ENCODE measurements around the gene CMTM2.

The CMTM2 gene

GRCh38 chr16:66551788-66552285, 27.4 kb upstream of the CMTM2 start:
- peak overlapping the region; percentile 100 for H2AK5ac ChIP-seq (ENCODE audit: low read length, severe bottlenecking)
- no peak overlapping the region for H3K14ac ChIP-seq (ENCODE audit: low read length in 2 of 2)
- peak overlapping the region; percentile 96 to 100 for H3K4ac ChIP-seq (ENCODE audit: low read depth in 1 of 2, low read length in 2 of 2)
- peak overlapping the region; percentile 86 for H3K4me2 ChIP-seq (ENCODE audit: low read length, poor library complexity, severe bottlenecking)
- H4K91ac ChIP-seq (ENCODE audit: low read length), result peak overlapping the region; percentile 99
- peak overlapping the region; percentile 76 for H2AFZ ChIP-seq (ENCODE audit: low read depth, low read length)
- peak overlapping the region; percentile 93 for H3K9ac ChIP-seq (ENCODE audit: low read length)
- no peaks in the 10 kb centered on the region for H3K9me3 ChIP-seq (ENCODE audit: control insufficient read depth, low read length)
- peak overlapping the region in 1 of 2 experiments; percentile 66 for H3K23ac ChIP-seq (ENCODE audit: low read length in 2 of 2)
- no peak overlapping the region for H2BK5ac ChIP-seq (ENCODE audit: low read depth, low read length, poor library complexity, severe bottlenecking)
- no peaks in the 10 kb centered on the region for H3K27me3 ChIP-seq (ENCODE audit: control insufficient read depth in 1 of 2, insufficient read depth in 1 of 2, low read length in 2 of 2)
- no peak overlapping the region for H2BK15ac ChIP-seq (ENCODE audit: low read depth, poor library complexity, severe bottlenecking)
- H3K36me3 ChIP-seq (ENCODE audit: control insufficient read depth in 1 of 2, insufficient read depth in 2 of 2, low read depth in 1 of 2, low read length in 2 of 2), result peaks cover 11 to 21% of the 10 kb centered on the region in 2 experiments
- H3K4me1 ChIP-seq (ENCODE audit: control insufficient read depth, insufficient read depth, low read depth, low read length), result peaks cover 33% of the 10 kb centered on the region
- DNase-seq, result no peak
- H3K27ac ChIP-seq (ENCODE audit: low read length, poor library complexity, severe bottlenecking), result peak overlapping the region; percentile 86
- H2BK12ac ChIP-seq (ENCODE audit: low read length in 2 of 2), result no peak overlapping the region
- WGBS, result 66% methylated on average over 7 of the region's 8 CpGs
- H3K4me3 ChIP-seq (ENCODE audit: insufficient read depth in 1 of 2, low read depth in 1 of 2, low read length in 2 of 2), result peak overlapping the region; percentile 61 to 90
- H3K18ac ChIP-seq (ENCODE audit: low read depth in 1 of 2, low read length in 2 of 2), result peak overlapping the region; percentile 98 to 99
- H3K79me1 ChIP-seq (replicated peaks; ENCODE audit: low read length, poor library complexity, severe bottlenecking), result peaks cover 41% of the 10 kb centered on the region
- H4K8ac ChIP-seq (ENCODE audit: low read length), result peak overlapping the region; percentile 100
- peak overlapping the region; percentile 84 for H2BK120ac ChIP-seq (ENCODE audit: low read depth, low read length)

GRCh38 chr16:66552286-66553177, 26.7 kb upstream of the CMTM2 start, which contains the start of gene CKLF:
TSS of gene CKLF (plus strand) at chr16:66552576. CDS start at chr16:66552716, 140 bp downstream.
- Histone ChIP-seq H3K4me3 (ENCODE audit: insufficient read depth in 1 of 2, low read depth in 1 of 2, low read length in 2 of 2) (peak within 1 kb of the TSS; percentile 61 to 90), H4K91ac (ENCODE audit: low read length) (peak within 1 kb of the TSS; percentile 99), H3K18ac (ENCODE audit: low read depth in 1 of 2, low read length in 2 of 2) (peak within 1 kb of the TSS; percentile 98 to 99), H3K9me3 (ENCODE audit: control insufficient read depth, low read length) (no peaks in the 10 kb centered on the region), H3K9ac (ENCODE audit: low read length) (peak within 1 kb of the TSS; percentile 93), H3K27ac (ENCODE audit: low read length, poor library complexity, severe bottlenecking) (peak within 1 kb of the TSS; percentile 86), H2BK5ac (ENCODE audit: low read depth, low read length, poor library complexity, severe bottlenecking) (no peak within 1 kb of the TSS), H3K14ac (ENCODE audit: low read length in 2 of 2) (peak within 1 kb of the TSS in 1 of 2 experiments; percentile 96), H2BK15ac (ENCODE audit: low read depth, poor library complexity, severe bottlenecking) (peak within 1 kb of the TSS; percentile 97), H3K23ac (ENCODE audit: low read length in 2 of 2) (peak within 1 kb of the TSS in 1 of 2 experiments; percentile 66), H2BK12ac (ENCODE audit: low read length in 2 of 2) (peak within 1 kb of the TSS in 1 of 2 experiments; percentile 52), H3K4me1 (ENCODE audit: control insufficient read depth, insufficient read depth, low read depth, low read length) (peaks cover 27% of the 10 kb centered on the region), H2AFZ (ENCODE audit: low read depth, low read length) (peak within 1 kb of the TSS; percentile 76), H2BK120ac (ENCODE audit: low read depth, low read length) (peak within 1 kb of the TSS; percentile 84), H2AK5ac (ENCODE audit: low read length, severe bottlenecking) (peak within 1 kb of the TSS; percentile 100), H4K8ac (ENCODE audit: low read length) (peak within 1 kb of the TSS; percentile 100), H3K4ac (ENCODE audit: low read depth in 1 of 2, low read length in 2 of 2) (peak within 1 kb of the TSS; percentile 96 to 100), H3K27me3 (ENCODE audit: control insufficient read depth in 1 of 2, insufficient read depth in 1 of 2, low read length in 2 of 2) (no peaks in the 10 kb centered on the region), H3K79me1 (replicated peaks; ENCODE audit: low read length, poor library complexity, severe bottlenecking) (peaks cover 36% of the 10 kb centered on the region), H3K36me3 (ENCODE audit: control insufficient read depth in 1 of 2, insufficient read depth in 2 of 2, low read depth in 1 of 2, low read length in 2 of 2) (peaks cover 5 to 17% of the 10 kb centered on the region in 2 experiments), H3K4me2 (ENCODE audit: low read length, poor library complexity, severe bottlenecking) (peak within 1 kb of the TSS; percentile 86)
- DNase-seq, result peak; percentile 85
- WGBS, result 29% methylated on average over 63 of the region's 63 CpGs

- Histone ChIP-seq H2BK12ac (ENCODE audit: low read length in 2 of 2) (peak overlapping the region in 1 of 2 experiments; percentile 52), H4K8ac (ENCODE audit: low read length) (no peak overlapping the region), H2BK15ac (ENCODE audit: low read depth, poor library complexity, severe bottlenecking) (no peak overlapping the region), H3K27ac (ENCODE audit: low read length, poor library complexity, severe bottlenecking) (no peak overlapping the region), H3K79me1 (replicated peaks; ENCODE audit: low read length, poor library complexity, severe bottlenecking) (peaks cover 35% of the 10 kb centered on the region), H3K23ac (ENCODE audit: low read length in 2 of 2) (no peak overlapping the region), H3K9me3 (ENCODE audit: control insufficient read depth, low read length) (no peaks in the 10 kb centered on the region), H2AK5ac (ENCODE audit: low read length, severe bottlenecking) (no peak overlapping the region), H3K4me2 (ENCODE audit: low read length, poor library complexity, severe bottlenecking) (peak overlapping the region; percentile 73), H3K4me1 (ENCODE audit: control insufficient read depth, insufficient read depth, low read depth, low read length) (peaks cover 24% of the 10 kb centered on the region), H3K4me3 (ENCODE audit: insufficient read depth in 1 of 2, low read depth in 1 of 2, low read length in 2 of 2) (peak overlapping the region in 1 of 2 experiments; percentile 90), H3K4ac (ENCODE audit: low read depth in 1 of 2, low read length in 2 of 2) (no peak overlapping the region), H3K36me3 (ENCODE audit: control insufficient read depth in 1 of 2, insufficient read depth in 2 of 2, low read depth in 1 of 2, low read length in 2 of 2) (peaks cover 3 to 19% of the 10 kb centered on the region in 2 experiments), H3K9ac (ENCODE audit: low read length) (peak overlapping the region; percentile 93), H2AFZ (ENCODE audit: low read depth, low read length) (no peak overlapping the region), H2BK5ac (ENCODE audit: low read depth, low read length, poor library complexity, severe bottlenecking) (no peak overlapping the region), H2BK120ac (ENCODE audit: low read depth, low read length) (no peak overlapping the region), H3K14ac (ENCODE audit: low read length in 2 of 2) (no peak overlapping the region), H4K91ac (ENCODE audit: low read length) (no peak overlapping the region), H3K27me3 (ENCODE audit: control insufficient read depth in 1 of 2, insufficient read depth in 1 of 2, low read length in 2 of 2) (no peaks in the 10 kb centered on the region), H3K18ac (ENCODE audit: low read depth in 1 of 2, low read length in 2 of 2) (no peak overlapping the region)
- no peak for DNase-seq
- 96% methylated on average over 8 of the region's 8 CpGs for WGBS
Observed at GRCh38 chr16:66553223-66553622, 26.0 kb upstream of the CMTM2 start.

- Histone ChIP-seq H3K23ac (ENCODE audit: low read length in 2 of 2) (no peak overlapping the region), H3K9me3 (ENCODE audit: control insufficient read depth, low read length) (no peaks in the 10 kb centered on the region), H3K18ac (ENCODE audit: low read depth in 1 of 2, low read length in 2 of 2) (no peak overlapping the region), H4K91ac (ENCODE audit: low read length) (no peak overlapping the region), H3K4ac (ENCODE audit: low read depth in 1 of 2, low read length in 2 of 2) (no peak overlapping the region), H2BK120ac (ENCODE audit: low read depth, low read length) (no peak overlapping the region), H4K8ac (ENCODE audit: low read length) (no peak overlapping the region), H3K14ac (ENCODE audit: low read length in 2 of 2) (no peak overlapping the region), H3K9ac (ENCODE audit: low read length) (no peak overlapping the region), H2BK15ac (ENCODE audit: low read depth, poor library complexity, severe bottlenecking) (no peak overlapping the region), H2AFZ (ENCODE audit: low read depth, low read length) (no peak overlapping the region), H3K27me3 (ENCODE audit: control insufficient read depth in 1 of 2, insufficient read depth in 1 of 2, low read length in 2 of 2) (no peaks in the 10 kb centered on the region), H2BK5ac (ENCODE audit: low read depth, low read length, poor library complexity, severe bottlenecking) (no peak overlapping the region), H3K36me3 (ENCODE audit: control insufficient read depth in 1 of 2, insufficient read depth in 2 of 2, low read depth in 1 of 2, low read length in 2 of 2) (peaks cover 5 to 25% of the 10 kb centered on the region in 2 experiments), H2BK12ac (ENCODE audit: low read length in 2 of 2) (no peak overlapping the region), H3K4me1 (ENCODE audit: control insufficient read depth, insufficient read depth, low read depth, low read length) (peaks cover 19% of the 10 kb centered on the region), H2AK5ac (ENCODE audit: low read length, severe bottlenecking) (no peak overlapping the region), H3K4me3 (ENCODE audit: insufficient read depth in 1 of 2, low read depth in 1 of 2, low read length in 2 of 2) (peak overlapping the region in 1 of 2 experiments; percentile 90), H3K4me2 (ENCODE audit: low read length, poor library complexity, severe bottlenecking) (peak overlapping the region; percentile 28), H3K79me1 (replicated peaks; ENCODE audit: low read length, poor library complexity, severe bottlenecking) (peaks cover 35% of the 10 kb centered on the region), H3K27ac (ENCODE audit: low read length, poor library complexity, severe bottlenecking) (no peak overlapping the region)
- WGBS, result 87% methylated on average over 3 of the region's 3 CpGs
- DNase-seq, result no peak
Observed at GRCh38 chr16:66554021-66554420, 25.2 kb upstream of the CMTM2 start.

All from mesenchymal stem cell (in vitro differentiated cells and primary cell).